Stomach (tissue), 4 donors: Measurements from ENCODE around the gene CA6.

Experiments
- EP300 ChIP-seq: sonication (generic); formaldehyde crosslinking; IDR thresholded peaks from one replicate; pipeline ENCODE4 v1.6.1; 2017; ENCODE audit warnings: antibody characterized with exemption
- TF ChIP-seq, protein P1 (sequence below), 7 experiments: fragments of 450-650 bp in 4 of 7; fragments of 200-600 bp in 3 of 7; sonication (generic) in 3 of 7; IDR thresholded peaks; one replicate each; pipeline ENCODE4 v1.5.1; 2016 to 2019; ENCODE audit warnings: antibody characterized with exemption in 7 of 7, control low read depth in 2 of 7, mild to moderate bottlenecking in 1 of 7

DNA sequence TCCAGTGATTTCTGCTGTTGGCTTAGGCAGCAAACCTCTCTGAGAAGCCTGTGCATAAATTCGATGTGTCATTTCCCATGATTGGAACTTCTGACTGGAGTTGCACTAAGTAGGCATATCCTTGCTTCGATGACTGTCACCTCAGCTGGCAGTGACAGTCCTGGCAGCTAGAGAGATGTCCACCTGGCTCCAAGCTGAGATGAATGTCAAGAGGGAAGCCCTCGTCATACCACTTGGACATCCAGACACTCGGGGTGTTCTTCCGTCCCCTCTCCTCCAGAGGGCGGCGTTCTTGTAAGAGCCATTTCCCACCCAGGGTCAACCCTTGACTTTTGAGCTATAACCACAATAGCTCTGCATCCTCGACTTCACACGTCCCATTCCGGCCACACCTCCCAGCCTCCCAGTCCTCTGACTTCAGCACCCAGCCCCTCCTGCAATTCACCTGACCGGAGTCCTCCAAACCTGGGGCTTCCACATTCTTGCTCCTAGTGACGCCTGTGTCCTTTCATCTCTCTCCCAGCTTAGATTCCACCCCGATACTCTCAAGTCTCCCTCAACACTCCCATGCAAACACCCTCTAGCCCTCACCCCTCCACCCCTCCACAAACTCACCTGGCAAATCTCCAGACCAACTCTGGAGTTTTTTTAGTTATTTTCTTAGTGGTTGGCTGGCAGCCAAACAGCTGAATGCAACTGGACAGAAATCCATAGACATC lies 17.3 kb downstream of the CA6 start:
- TF ChIP-seq, protein P1, sequence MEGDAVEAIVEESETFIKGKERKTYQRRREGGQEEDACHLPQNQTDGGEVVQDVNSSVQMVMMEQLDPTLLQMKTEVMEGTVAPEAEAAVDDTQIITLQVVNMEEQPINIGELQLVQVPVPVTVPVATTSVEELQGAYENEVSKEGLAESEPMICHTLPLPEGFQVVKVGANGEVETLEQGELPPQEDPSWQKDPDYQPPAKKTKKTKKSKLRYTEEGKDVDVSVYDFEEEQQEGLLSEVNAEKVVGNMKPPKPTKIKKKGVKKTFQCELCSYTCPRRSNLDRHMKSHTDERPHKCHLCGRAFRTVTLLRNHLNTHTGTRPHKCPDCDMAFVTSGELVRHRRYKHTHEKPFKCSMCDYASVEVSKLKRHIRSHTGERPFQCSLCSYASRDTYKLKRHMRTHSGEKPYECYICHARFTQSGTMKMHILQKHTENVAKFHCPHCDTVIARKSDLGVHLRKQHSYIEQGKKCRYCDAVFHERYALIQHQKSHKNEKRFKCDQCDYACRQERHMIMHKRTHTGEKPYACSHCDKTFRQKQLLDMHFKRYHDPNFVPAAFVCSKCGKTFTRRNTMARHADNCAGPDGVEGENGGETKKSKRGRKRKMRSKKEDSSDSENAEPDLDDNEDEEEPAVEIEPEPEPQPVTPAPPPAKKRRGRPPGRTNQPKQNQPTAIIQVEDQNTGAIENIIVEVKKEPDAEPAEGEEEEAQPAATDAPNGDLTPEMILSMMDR (IDR thresholded peaks at IDR 0.05): peak in 1 of 7 experiments; percentile 8
- TF ChIP-seq EP300: no peak
